WTC11 (cell line): ENCODE data around the gene ITPK1. TPM values are rescaled to one million over a fixed set of nuclear protein-coding genes. Genes with fewer than 3 reads are reported as not detected.
A peak's percentile ranks its signal among the peaks of the same experiment; 100 is the strongest.

Experiments
- ATAC-seq: fragments of 200-7000 bp; cut with Tn5 transposase; 2 replicates; pipeline ENCODE4 v1.10.0; 2021; ENCODE audit warnings: mild to moderate bottlenecking, moderate library complexity
- CTCF ChIA-PET: fragments of 300-600 bp; sonication (Branson Sonifier 250); formaldehyde crosslinking; loops from one replicate; lab custom pipeline; 2021; ENCODE audit warnings: antibody characterized with exemption; lab: Charles Lee
- POLR2A ChIA-PET: fragments of 350-600 bp; sonication (Branson Sonifier 250); formaldehyde crosslinking; loops from one replicate; lab custom pipeline; 2021; ENCODE audit warnings: antibody characterized with exemption; lab: Charles Lee
- DNase-seq: peaks from one replicate; pipeline ENCODE4 v3.0.0; 2021; ENCODE audit warnings: low spot score
- H3K27ac Mint-ChIP-seq: 2 replicates; pipeline ENCODE4 v1.8.0; 2021; ENCODE audit warnings: mixed read lengths
- H3K27me3 Mint-ChIP-seq: 2 replicates; pipeline ENCODE4 v1.8.0; 2021; ENCODE audit warnings: low read depth, mild to moderate bottlenecking, moderate library complexity, mixed read lengths
- H3K36me3 Mint-ChIP-seq: 2 replicates; pipeline ENCODE4 v1.8.0; 2021; ENCODE audit warnings: mixed read lengths
- H3K4me1 Mint-ChIP-seq: 2 replicates; pipeline ENCODE4 v1.8.0; 2022; ENCODE audit warnings: mixed read lengths
- H3K4me3 Mint-ChIP-seq: 2 replicates; pipeline ENCODE4 v1.8.0; 2021; ENCODE audit warnings: mild to moderate bottlenecking, moderate library complexity, mixed read lengths
- H3K9me3 Mint-ChIP-seq: 2 replicates; pipeline ENCODE4 v1.8.0; 2021; ENCODE audit warnings: mixed read lengths
- AFF4 ChIP-seq: sonication (generic); formaldehyde crosslinking; IDR thresholded peaks from 2 replicates; pipeline ENCODE4 v1.8.1; 2023; ENCODE audit warnings: mild to moderate bottlenecking, missing genetic modification reagents, borderline replicate concordance
- AR ChIP-seq: fragments of 250-450 bp; sonication (Bioruptor Pico); IDR thresholded peaks from 2 replicates; pipeline ENCODE4 v1.9.0; 2021; ENCODE audit warnings: mild to moderate bottlenecking
- E2F4 ChIP-seq: sonication (generic); formaldehyde crosslinking; IDR thresholded peaks from 2 replicates; pipeline ENCODE4 v1.8.1; 2022; ENCODE audit warnings: low read depth, mild to moderate bottlenecking, moderate library complexity, missing genetic modification reagents, borderline replicate concordance
- E2F5 ChIP-seq: sonication (generic); formaldehyde crosslinking; IDR thresholded peaks from 2 replicates; pipeline ENCODE4 v1.8.1; 2022; ENCODE audit warnings: mild to moderate bottlenecking, moderate library complexity, missing genetic modification reagents
- ERG ChIP-seq: fragments of 250-450 bp; sonication (Bioruptor Pico); IDR thresholded peaks from 2 replicates; pipeline ENCODE4 v1.8.0; 2021; ENCODE audit warnings: mild to moderate bottlenecking
- GABPB1 ChIP-seq: sonication (generic); formaldehyde crosslinking; IDR thresholded peaks from 2 replicates; pipeline ENCODE4 v1.8.1; 2023; ENCODE audit warnings: mild to moderate bottlenecking, missing genetic modification reagents
- HMGA2 ChIP-seq: fragments of 250-450 bp; sonication (Bioruptor Pico); IDR thresholded peaks from 2 replicates; pipeline ENCODE4 v1.4.0; 2021; ENCODE audit warnings: mild to moderate bottlenecking, moderate library complexity
- HMGXB4 ChIP-seq: sonication (generic); formaldehyde crosslinking; IDR thresholded peaks from 2 replicates; pipeline ENCODE4 v1.8.1; 2023; ENCODE audit warnings: mild to moderate bottlenecking, moderate library complexity, missing genetic modification reagents
- JAZF1 ChIP-seq: fragments of 250-450 bp; sonication (Bioruptor Pico); IDR thresholded peaks from 2 replicates; pipeline ENCODE4 v1.9.0; 2021; ENCODE audit warnings: moderate library complexity, mild to moderate bottlenecking, inconsistent platforms
- NR3C1 ChIP-seq: sonication (generic); formaldehyde crosslinking; conservative IDR thresholded peaks from 2 replicates; pipeline ENCODE4 v1.8.1; 2023; ENCODE audit warnings: low read depth, mild to moderate bottlenecking, missing genetic modification reagents
- PREB ChIP-seq: sonication (generic); formaldehyde crosslinking; IDR thresholded peaks from 2 replicates; pipeline ENCODE4 v1.8.1; 2022; ENCODE audit warnings: mild to moderate bottlenecking, missing genetic modification reagents, moderate library complexity, borderline replicate concordance
- ZNF317 ChIP-seq: sonication (generic); formaldehyde crosslinking; IDR thresholded peaks from 2 replicates; pipeline ENCODE4 v1.8.1; 2023; ENCODE audit warnings: low read depth, mild to moderate bottlenecking, moderate library complexity, missing genetic modification reagents, borderline replicate concordance
- total RNA-seq: library from RNA; stranded (reverse); gene quantifications from 3 replicates; pipeline ENCODE4 v1.2.3, GENCODE V29; 2021

Gene ITPK1
- total RNA-seq, 1 experiment from 2014 or later, result 144 TPM

GRCh38 chr14:93078870-93079269, 36.9 kb downstream of the ITPK1 start (continued):
- TF ChIP-seq AFF4 (CRISPR knock-in tag) (no peak), GABPB1 (CRISPR knock-in tag) (no peak), E2F5 (CRISPR knock-in tag) (no peak), JAZF1 (CRISPR knock-in tag) (no peak), ERG (CRISPR knock-in tag) (no peak)

- H3K27me3 Mint-ChIP-seq, result no peaks in the 10 kb centered on the region
- DNase-seq, result no peak
- POLR2A ChIA-PET, result no interaction called here
- H3K36me3 Mint-ChIP-seq, result no peaks in the 10 kb centered on the region; the same call in 1 of the 2 replicates
- no peak for TF ChIP-seq AR (CRISPR knock-in tag)
- TF ChIP-seq, all 79 proteins: peak for 0
- H3K9me3 Mint-ChIP-seq, result no peaks in the 10 kb centered on the region
- H3K4me3 Mint-ChIP-seq, result no peak overlapping the region
- peak overlapping the region; percentile 60 for H3K27ac Mint-ChIP-seq
- peaks cover 31% of the 10 kb centered on the region for H3K4me1 Mint-ChIP-seq
- ATAC-seq, result no peak
- CTCF ChIA-PET, result interaction anchor here (1.2 to 1.7 kb wide), 2 partner anchors 37 to 56 kb away, joined by 4 to 5 read pairs; no protein-coding TSS in a partner anchor
These were observed 39.0 kb downstream of the ITPK1 start for GRCh38 chr14:93076755-93077154.

GRCh38 chr14:93075891-93076290, 39.8 kb downstream of the ITPK1 start:
- no peaks in the 10 kb centered on the region for H3K9me3 Mint-ChIP-seq
- no peak overlapping the region for H3K4me3 Mint-ChIP-seq
- no peaks in the 10 kb centered on the region for H3K27me3 Mint-ChIP-seq
- ChIA-PET CTCF (interaction anchor here (1.2 to 1.7 kb wide), 2 partner anchors 37 to 56 kb away, joined by 4 to 5 read pairs; no protein-coding TSS in a partner anchor), POLR2A (interaction anchor here (0.7 kb wide), 1 partner anchor 85 kb away, joined by 5 read pairs; no protein-coding TSS in a partner anchor)
- H3K4me1 Mint-ChIP-seq, result peaks cover 31% of the 10 kb centered on the region
- ATAC-seq (no peak), DNase-seq (no peak)
- TF ChIP-seq PREB (no peak), NR3C1 (CRISPR knock-in tag) (no peak), HMGA2 (no peak), E2F4 (CRISPR knock-in tag) (no peak), HMGXB4 (CRISPR knock-in tag) (no peak), ZNF317 (no peak)
- peak overlapping the region; percentile 79 for H3K27ac Mint-ChIP-seq
- no peaks in the 10 kb centered on the region; the same call in 1 of the 2 replicates for H3K36me3 Mint-ChIP-seq
